Measurements from ENCODE around the gene C8G.
A peak's percentile ranks its signal among the peaks of the same experiment; 100 is the strongest.

The C8G gene

GRCh38 chr9:136985853-136986252 is 40.8 kb downstream of the C8G start:
- DNase-seq: no peak

GRCh38 chr9:136988872-136989271 is 43.8 kb downstream of the C8G start:
- no peak for DNase-seq

- peak; percentile 83 for DNase-seq
Observed at GRCh38 chr9:136990242-136990911, 45.3 kb downstream of the C8G start.

GRCh38 chr9:136991993-136992818 is 47.2 kb downstream of the C8G start, which contains the start of gene PAXX:
TSS of gene PAXX (plus strand) at chr9:136992422. CDS start at chr9:136992444, 22 bp downstream.
- DNase-seq: peak; percentile 76

GRCh38 chr9:136992819-136993369 is 47.9 kb downstream of the C8G start:
- DNase-seq: no peak

GRCh38 chr9:136994180-136994887 is 49.3 kb downstream of the C8G start:
- no peak for DNase-seq

- no peak for DNase-seq
Observed at GRCh38 chr9:136994888-136995230, 49.8 kb downstream of the C8G start.

GRCh38 chr9:136995362-136995761 is 50.3 kb downstream of the C8G start:
- DNase-seq: no peak

GRCh38 chr9:136995772-136996311 is 50.8 kb downstream of the C8G start:
- no peak for DNase-seq
